Gastrocnemius medialis (tissue), 4 donors: ENCODE results near the gene DHRSX.

Source experiments
- CTCF ChIP-seq, 5 experiments: fragments of 450-650 bp in 3 of 5; fragments of 200-600 bp in 2 of 5; sonication (generic) in 2 of 5; IDR thresholded peaks in 4 of 5; conservative IDR thresholded peaks in 1 of 5; 1 replicate in 4 of 5; 2 replicates in 1 of 5; pipeline ENCODE4 v1.5.1; 2016 to 2019; ENCODE audit warnings: antibody characterized with exemption in 5 of 5, mild to moderate bottlenecking in 3 of 5, moderate library complexity in 3 of 5
- POLR2A ChIP-seq, 2 donors: fragments of 450-650 bp; IDR thresholded peaks; one replicate each; pipeline ENCODE4 v1.6.1; 2017; ENCODE audit warnings: antibody characterized with exemption in 2 of 2, mild to moderate bottlenecking in 2 of 2, moderate library complexity in 2 of 2

GRCh38 chrX:2479420-2479780 lies 21.4 kb downstream of the DHRSX start:
- TF ChIP-seq CTCF (IDR thresholded peaks at IDR 0.05 in 4 of 5, conservative IDR thresholded peaks at IDR 0.05 in 1 of 5) (no peak), POLR2A (IDR thresholded peaks at IDR 0.05) (no peak)
